Hematopoietic multipotent progenitor cell (in vitro differentiated cells): ENCODE measurements around the gene IGF2BP2. TPM values are rescaled to one million over a fixed set of nuclear protein-coding genes. Genes with fewer than 3 reads are reported as not detected.

Experiments used
- DNase-seq, 3 donors: peaks; one replicate each; pipeline ENCODE4 v3.0.0-alpha.2; 2011 to 2015; ENCODE audit warnings: low read depth in 2 of 3, low spot score in 2 of 3
- total RNA-seq: library from RNA; depleted of rRNA; stranded (reverse); fragments of >200 nt; gene quantifications from one replicate; pipeline ENCODE4 v1.2.3, GENCODE V29; 2012

Gene IGF2BP2
- total RNA-seq, 1 donor, result 39.6 TPM

DNA sequence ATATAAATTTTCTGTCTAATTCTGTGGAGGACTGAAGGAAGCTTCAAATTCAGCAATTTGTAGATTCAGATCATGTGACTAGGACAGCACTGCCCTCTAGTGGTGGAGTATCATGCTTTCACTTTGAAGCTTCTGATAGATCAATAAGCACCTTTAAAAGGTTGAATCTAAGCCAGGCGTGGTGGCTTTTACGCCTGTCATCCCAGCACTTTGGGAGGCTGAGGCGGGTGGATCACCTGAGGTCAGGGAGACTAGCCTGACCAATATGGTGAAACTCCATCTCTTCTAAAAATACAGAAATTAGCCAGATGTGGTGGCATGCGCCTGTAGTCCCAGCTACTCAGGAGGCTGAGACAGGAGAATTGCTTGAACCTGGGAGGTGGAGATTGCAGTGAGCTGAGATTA lies 56.3 kb downstream of the IGF2BP2 start:
- DNase-seq, result peak; percentile 7 to 80 (median 58)

DNA sequence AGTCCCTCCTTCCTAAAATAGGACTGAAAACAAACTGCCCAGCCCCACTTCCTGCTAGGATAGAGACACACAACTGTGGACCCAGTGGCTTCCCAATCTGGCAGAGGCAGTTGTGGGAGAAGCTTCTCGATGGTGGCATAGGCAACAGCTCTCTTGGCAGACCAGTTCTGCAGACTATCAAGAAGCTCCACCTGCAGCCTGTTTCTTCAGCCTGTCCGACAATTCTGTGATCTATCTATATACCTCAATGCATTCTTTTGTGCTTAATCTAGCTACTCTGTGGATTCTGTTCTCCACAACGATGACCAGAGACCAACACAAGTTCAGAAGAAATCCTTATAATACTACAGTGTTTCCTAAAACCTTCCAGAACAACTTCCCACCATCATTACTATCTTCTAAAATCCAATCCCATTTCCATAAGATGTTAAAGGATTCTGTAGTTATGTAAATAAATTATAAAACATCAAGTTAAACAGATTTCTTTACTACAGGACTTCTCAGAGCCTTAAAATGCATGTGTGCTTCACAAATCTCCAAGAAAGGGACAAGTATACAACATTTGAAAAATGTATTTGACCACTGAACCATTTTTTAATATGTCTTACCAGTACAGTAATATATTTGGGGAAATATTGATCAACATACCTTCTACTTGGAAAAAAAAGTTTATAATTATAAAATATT lies 57.7 kb downstream of the IGF2BP2 start:
- DNase-seq, result no peak

DNA sequence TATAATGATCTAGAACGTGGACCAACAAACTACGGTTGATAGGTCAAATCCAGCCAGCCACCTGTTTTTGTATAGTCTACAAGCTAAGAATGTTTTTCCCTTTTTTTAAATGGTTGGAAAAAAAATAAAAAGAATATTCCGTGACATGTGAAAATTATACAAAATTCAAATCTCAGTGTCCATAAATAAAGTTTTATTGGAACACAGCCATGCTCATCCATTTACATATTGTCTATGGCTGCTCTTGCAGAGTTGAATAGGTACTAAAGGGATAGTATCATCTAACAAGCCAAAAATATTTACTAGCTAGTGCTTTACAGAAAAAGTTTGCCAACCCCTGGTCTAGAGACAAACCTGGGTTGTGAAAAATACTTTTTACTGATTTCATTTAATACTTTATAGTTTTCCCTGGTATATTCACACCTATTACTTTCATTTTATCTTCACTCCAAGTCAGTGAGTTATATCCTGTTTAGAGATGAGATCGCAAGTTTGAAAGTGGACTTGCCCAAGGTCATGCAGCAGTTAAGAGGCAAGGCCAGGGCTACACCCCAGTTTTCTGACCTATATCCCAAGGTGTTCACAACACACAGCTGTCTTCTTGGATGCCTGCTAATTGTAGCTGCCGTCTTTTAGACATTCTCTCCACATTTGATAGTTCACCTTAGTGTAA lies 58.4 kb downstream of the IGF2BP2 start:
- DNase-seq, result no peak

DNA sequence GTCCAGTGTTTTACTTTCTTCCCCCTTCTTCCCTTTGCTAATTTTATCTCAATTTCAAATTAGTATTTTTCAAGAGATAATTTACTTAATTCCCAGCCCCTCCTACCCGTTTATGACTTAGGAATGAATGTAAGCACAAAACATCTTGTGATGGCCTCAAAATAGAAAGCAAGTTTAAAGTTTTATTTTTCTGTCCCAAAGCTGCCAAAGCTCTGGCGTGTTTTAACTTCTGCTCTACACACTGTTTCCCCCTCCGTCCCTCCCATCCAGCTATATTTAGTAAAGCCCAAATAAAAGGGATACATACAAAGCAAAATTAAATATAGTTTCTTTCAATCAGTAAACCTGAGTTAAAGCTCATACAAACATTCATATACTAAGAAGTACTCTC lies 59.9 kb downstream of the IGF2BP2 start:
- DNase-seq, result no peak

DNA sequence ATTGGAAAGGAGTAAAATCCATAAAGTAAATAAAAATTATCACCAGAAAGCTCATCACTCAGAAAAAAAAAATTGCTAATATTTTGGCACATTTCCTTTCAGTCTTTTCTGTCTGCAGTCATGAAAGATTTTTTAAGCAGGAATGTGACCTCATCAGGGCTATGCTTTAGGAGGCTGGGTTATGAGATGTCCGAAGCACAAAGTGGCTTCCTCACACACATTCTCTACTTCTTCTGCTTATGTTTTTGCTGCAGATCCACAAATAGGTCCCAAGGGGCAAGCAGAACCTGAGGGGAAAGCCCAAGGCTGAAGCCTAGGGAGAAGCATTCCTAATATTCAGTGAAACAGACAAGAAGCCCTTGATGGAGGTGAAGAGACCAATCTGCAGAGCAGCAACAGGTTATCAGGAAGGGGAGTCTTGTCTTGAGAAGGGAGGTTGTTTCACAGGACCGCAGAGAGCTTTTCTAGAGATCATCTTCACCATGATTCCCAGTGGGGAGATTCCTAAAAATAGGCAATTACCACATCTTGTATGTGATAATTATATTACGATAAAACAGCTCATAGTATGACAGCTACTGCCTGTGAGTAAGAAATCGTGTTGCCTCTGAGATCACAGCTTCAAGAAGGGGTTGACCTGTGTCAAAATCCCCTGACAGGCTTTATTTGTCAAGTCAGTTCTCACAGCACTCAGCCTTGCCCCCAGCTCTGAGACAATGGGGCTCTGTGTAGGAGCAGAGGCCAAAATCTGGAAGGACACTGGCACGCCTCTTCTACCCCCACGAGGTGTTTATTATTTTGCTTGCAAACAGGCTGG lies 60.5 kb downstream of the IGF2BP2 start:
- no peak for DNase-seq

DNA sequence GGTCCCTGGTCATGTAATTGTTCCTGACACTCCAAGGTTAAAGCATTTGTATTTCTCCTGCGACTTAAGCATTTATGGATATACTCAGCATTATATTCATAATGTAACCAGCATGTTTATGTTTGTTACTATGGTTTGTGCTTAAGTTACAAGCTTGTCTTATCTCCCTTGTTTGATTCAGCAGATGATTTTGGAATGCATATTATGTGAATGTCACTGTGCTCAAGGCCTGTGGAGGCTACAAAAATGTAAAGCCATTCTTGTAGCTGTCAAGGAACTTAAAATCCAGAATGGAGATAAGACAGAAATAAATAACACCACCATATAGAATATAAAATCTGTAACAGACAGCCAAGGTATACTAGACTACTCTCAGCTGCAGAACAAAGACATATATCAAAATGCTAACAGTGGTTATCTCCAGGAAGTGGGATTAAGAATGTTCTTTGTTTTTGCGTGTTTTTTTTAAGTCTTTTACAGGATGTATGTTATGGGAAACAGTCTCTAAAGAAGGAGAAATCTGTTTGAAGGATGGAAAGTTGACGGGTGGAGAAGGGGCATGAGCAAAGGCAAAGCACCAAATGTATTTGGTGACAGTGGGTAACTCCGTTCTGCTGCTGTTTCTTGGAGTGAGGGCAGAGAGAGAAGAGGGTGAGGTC lies 61.4 kb downstream of the IGF2BP2 start:
- no peak for DNase-seq

DNA sequence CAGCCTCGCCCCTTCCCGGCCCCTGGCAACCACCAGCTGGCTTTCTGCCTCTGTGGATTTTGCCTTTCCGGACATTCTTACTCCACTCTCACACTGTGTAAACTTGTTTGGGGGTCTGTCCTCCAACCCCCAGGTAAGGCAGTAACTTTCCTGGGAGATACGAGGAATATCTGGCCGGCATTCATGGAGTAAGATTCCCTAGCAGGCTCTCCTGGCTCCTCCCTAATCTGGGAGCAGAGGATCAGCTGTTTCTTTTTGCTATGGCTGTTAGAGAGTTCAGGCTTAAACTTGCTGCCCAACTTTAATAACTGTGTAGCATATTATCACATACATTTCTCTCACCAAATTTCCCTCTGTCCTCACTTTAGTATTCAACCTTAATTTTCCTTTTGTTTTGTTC lies 64.3 kb downstream of the IGF2BP2 start:
- DNase-seq, result no peak

DNA sequence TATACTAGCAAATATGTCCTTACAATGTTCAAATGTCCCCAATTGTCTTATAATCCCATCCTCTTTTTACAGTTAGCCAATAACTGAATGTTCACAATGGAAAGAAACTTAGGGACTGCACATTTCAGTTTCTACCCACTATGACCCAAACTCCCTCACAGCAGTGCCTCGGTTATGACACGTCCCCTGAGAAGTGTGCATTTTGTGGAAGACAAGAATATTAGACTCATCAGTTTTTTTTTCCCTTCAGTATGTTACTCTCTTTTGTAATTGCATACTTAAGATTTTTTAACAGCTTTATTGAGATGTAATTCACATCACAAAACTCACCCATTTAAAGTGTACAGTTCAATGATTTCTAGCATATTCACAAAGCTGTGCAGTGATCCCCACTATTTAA lies 64.8 kb downstream of the IGF2BP2 start:
- no peak for DNase-seq

DNA sequence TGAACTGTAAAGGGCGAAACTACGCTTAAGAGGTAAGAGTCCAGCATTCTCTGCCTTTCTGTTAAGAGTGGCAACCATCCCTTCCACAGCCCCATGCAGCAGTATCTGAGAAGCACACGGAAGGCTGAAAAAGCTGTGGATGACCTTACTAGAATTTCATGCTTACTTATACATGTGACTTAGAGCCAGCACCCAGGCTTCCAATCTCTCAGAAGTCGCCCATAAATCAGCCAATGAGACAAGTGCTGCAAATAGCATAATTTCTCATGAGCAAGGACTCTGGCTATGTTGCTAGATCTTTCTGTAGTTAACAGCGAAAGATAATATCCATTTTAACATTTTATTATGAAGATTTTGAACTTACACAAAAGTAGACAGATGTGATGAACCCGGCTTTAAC lies 65.3 kb downstream of the IGF2BP2 start:
- DNase-seq, result no peak

DNA sequence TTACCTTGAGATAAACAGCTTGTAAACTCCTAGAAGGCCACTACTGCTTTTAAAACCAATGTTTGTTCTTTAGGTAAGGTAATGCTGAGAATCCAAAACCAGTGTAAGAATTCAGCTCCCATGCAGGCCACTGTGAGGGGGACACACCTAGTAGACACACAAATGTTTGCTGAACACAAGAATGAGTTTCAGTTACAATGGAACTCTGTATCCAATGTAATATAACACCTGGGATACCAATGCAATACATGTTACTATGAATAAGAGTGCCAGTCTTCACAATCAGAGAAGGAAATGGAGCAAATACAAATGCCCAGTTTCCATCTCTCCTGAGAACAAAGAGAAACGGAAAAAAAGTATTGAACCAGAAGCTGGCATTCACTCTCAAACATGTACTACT lies 65.9 kb downstream of the IGF2BP2 start:
- no peak for DNase-seq

DNA sequence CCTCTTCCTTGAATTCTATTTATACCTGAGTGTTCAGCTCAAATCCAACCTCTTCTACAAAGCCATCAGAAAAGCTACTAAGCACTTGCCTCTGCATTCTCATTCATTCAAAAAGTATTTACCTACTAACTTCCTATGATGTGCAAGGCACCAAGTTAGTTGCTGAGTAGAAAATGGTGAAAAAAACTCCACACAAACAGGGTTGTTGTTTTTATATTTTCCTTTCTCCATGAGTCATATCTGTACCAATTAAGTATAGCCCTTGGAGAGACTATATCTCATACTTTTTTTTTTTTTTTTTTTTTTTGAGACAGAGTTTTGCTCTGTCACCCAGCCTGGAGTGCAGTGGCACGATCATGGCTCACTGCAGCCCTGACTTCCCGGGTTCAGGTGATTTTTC lies 67.7 kb downstream of the IGF2BP2 start:
- no peak for DNase-seq

DNA sequence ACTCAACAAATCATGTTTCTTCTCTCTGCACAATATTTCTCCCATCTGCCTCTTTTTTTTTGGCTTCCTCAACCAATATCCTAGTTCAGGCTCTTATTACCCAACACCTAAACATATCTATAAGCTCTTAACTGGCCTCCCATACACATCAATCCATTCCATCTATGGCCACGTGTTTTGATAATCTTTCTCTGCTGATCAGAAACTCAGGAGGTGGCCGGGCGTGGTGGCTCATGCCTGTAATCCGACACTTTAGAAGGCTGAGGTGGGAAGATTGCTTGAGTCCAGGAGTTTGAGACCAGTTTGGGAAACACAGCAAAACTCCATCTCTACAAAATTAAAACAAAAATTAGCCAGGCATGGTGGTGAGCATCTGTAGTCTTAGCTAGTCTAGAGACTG lies 68.4 kb downstream of the IGF2BP2 start:
- no peak for DNase-seq

DNA sequence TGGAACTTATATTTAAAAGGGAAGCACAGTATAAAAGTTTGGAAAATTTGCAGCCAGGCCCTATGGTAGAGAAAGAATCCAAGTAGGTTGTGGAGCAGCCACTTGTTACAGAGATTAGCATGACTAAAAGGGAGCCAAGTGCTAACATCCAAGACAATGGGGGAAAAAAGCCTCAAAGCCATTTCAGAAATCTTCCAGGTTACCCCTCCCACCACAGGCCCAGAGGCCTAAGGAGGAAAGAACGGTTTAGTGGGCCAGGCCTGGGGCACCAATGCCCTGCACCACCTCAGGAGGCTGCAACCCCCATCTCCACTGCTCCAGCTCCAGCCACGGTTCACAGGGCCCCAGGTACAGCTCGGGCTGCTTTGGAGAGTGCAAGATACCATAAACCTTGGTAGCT lies 69.9 kb downstream of the IGF2BP2 start:
- no peak for DNase-seq

DNA sequence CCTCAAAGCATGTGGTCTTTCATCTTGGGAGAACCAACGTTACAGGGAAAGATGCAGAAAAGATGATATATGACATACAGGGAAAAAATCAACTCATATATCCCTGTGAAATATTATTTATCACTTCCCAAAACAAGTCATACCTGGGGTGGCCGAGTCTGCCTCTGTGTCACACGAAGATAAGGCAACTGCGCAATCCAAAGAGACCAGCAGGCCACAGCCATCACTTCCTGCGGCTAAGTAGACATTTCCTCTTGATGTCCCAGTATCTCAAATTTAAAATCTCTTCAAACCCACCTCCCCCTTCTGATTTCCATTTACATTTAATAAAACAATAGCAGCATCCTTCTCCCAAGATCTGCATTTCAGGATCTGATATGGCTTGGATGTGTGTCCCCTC lies 71.5 kb downstream of the IGF2BP2 start:
- peak in 2 of 3 donors; percentile 64 to 70 for DNase-seq

DNA sequence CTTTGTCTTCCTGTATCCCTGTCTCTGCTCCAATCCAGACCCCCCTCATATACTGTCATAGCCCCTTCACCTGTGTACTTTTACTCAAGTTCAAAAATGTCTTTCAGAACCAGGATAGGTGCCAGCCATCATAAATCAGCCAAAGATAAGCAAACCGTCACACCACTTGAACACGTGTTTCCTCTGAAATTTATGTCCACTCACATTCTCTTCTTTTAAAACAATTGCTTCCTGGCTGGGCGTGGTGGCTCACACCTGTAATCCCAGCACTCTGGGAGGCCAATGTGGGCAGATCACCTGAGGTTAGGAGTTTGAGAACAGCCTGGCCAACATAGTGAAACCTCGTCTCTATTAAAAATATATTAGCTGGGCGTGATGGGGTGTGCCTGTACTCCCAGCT lies 74.1 kb downstream of the IGF2BP2 start:
- no peak for DNase-seq

DNA sequence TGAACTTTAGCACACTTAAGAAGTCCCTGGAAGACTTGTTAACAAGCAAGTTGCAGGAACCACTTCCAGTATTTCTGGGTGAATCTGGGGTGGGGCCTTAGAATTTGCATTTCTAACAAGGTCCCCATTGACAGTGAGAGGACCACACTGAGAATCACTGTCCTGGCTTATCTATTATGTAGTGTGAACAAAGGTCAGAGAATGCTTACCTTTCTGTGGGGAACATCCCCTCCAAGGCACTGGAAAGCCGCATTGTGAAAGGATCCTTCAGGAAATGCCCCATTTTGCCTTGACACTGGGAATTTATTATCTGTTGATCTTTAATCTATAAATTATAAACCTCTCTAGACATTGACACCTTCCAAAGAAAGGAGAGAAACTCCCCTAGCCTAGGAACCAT lies 74.8 kb downstream of the IGF2BP2 start:
- DNase-seq, result no peak

DNA sequence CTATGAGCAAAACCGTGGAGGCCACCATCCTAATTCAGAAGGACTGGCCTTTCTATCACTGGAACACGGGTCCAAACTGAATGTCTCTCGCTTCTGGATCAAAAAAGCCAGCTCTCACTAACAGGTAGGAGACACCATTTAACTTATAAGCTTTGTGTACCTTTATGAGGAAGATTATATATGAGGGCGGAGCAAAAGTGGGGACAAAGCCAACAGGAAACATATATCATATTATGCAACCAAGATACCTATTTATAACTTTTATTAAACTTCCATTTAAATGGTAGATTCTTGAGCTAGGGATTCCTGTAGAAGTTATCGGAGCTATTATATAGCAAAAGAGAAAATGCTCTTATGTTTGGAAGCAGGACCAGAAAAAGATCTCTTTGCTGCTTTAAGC lies 78.4 kb downstream of the IGF2BP2 start:
- DNase-seq, result peak in 1 of 3 donors; percentile 62

DNA sequence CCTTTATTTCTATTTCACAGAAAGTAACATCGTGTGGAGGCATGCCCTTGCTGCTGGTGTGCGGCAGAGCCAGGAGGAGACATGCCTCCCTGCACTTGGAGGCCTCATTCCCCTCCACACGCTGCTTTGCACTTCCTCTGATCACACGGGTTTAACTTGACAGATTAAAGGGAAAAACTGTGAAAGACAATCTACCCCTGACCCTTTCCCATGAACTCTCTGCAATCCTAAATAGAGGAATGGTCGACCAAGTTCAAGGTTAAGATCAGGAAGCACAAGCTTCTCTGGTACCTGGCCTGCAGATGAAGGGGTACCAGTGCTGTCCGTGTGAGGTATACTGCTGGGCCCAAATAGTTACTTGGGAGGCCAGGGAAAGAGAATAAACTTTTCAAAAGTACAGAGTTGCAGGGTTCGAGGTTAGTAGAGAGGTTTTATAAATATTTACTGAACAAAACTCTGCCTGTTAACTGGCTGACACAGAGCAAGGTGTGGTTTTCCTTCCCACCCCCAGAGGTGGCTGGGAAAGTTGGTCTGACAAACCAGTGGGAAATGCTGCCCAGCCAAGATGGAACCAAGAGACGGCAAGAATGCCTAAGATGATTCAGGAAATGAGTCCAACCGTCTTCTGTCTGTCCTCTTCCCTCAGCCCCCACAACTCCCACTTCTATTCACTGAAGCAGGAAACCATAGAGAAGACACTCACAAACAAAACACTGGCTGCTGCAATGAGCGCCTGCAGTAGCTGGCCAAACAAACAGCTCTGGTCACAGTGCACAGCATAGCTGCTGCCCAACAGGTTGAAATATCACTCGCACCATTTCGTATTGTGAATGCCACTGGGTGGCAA lies 79.6 kb downstream of the IGF2BP2 start:
- DNase-seq, result no peak

DNA sequence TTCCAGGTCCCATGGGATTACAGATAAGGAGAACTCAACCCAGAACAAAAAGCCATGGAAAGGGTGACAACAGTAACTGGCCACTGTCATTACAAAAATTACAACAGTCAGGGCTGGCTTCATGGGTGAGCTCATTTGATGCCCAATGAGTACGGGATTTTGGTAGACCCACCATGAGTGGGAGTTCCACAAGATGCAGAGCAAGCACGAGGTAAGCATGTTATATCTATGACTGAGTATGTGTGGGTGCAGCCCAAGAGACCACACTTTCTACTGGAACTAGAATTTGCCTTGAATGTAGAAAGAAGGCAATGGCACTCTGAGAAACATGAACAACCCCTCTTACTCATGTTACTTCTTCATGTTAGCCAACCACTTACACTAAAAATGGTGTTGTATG lies 83.3 kb downstream of the IGF2BP2 start:
- DNase-seq, result no peak

DNA sequence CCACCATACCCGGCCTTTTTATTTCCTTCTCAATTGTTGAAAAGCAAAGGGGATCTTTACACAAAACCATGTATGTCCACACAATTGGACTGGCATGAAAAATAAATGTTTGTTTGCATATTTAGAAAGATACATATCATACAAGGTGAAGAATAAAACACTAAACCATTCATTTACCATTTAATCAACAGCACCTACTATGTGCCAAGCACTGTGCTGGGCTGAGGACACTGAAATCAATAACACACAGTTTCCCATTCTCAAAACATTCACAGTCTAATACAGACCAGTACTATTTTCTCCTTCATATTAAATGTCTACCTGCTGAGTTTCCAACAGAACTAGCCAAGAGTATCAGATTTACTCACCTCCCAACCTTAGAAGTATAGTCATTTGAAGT lies 84.7 kb downstream of the IGF2BP2 start:
- no peak for DNase-seq
